Karpas-422 (cell line): ENCODE results near the gene PLXNA1. TPM values are rescaled to one million over a fixed set of nuclear protein-coding genes. Genes with fewer than 3 reads are reported as not detected.

ENCODE experiments used
- DNase-seq: peaks from one replicate; pipeline ENCODE4 v3.0.0-alpha.2; 2015
- H2AFZ ChIP-seq: fragments of 200-600 bp; sonication (generic); 2 replicates; pipeline ENCODE4 v1.6.1; 2014; ENCODE audit warnings: antibody characterized with exemption, low read length, mixed read lengths
- H3K27ac ChIP-seq: fragments of 200-600 bp; sonication (generic); 2 replicates; pipeline ENCODE4 v1.5.1; 2014; ENCODE audit warnings: mild to moderate bottlenecking, low read length, moderate library complexity
- H3K27me3 ChIP-seq: fragments of 200-600 bp; sonication (generic); 2 replicates; pipeline ENCODE4 v1.6.1; 2014; ENCODE audit warnings: low read length, mixed read lengths
- H3K36me3 ChIP-seq: fragments of 200-600 bp; sonication (generic); 2 replicates; pipeline ENCODE4 v1.6.1; 2014; ENCODE audit warnings: low read length, mixed read lengths; ENCODE audit not compliant: insufficient read depth
- H3K4me1 ChIP-seq: fragments of 200-600 bp; sonication (generic); 2 replicates; pipeline ENCODE4 v1.6.1; 2014; ENCODE audit warnings: mild to moderate bottlenecking, low read length, mixed read lengths
- H3K4me2 ChIP-seq: fragments of 200-600 bp; sonication (generic); 2 replicates; pipeline ENCODE4 v1.6.1; 2014; ENCODE audit warnings: low read length, low read depth, mild to moderate bottlenecking; ENCODE audit not compliant: poor library complexity, severe bottlenecking
- H3K4me3 ChIP-seq: fragments of 200-600 bp; sonication (generic); 2 replicates; pipeline ENCODE4 v1.5.1; 2014; ENCODE audit warnings: mild to moderate bottlenecking, antibody characterized with exemption, low read length, mixed read lengths
- H3K79me2 ChIP-seq: fragments of 200-600 bp; sonication (generic); 2 replicates; pipeline ENCODE4 v1.6.1; 2014; ENCODE audit warnings: mild to moderate bottlenecking, low read length, mixed read lengths
- H3K9ac ChIP-seq: fragments of 200-600 bp; sonication (generic); 2 replicates; pipeline ENCODE4 v1.6.0; 2014; ENCODE audit warnings: low read length
- H3K9me2 ChIP-seq: fragments of 200-600 bp; sonication (generic), shearing (Covaris generic); replicated peaks from 2 replicates; pipeline ENCODE4 v1.6.0; 2014; ENCODE audit warnings: mild to moderate bottlenecking, low read length, moderate library complexity; ENCODE audit not compliant: insufficient read depth
- H3K9me3 ChIP-seq: fragments of 300-700, 200-600 bp; sonication (generic); 2 replicates; pipeline ENCODE4 v1.6.1; 2014; ENCODE audit warnings: low read length, mixed read lengths
- H4K20me1 ChIP-seq: fragments of 200-600 bp; sonication (generic); 2 replicates; pipeline ENCODE4 v1.6.1; 2014; ENCODE audit warnings: mild to moderate bottlenecking, antibody characterized with exemption, low read length, low read depth; ENCODE audit not compliant: insufficient read depth
- total RNA-seq: library from RNA; depleted of rRNA; stranded (reverse); fragments of >200 nt; shearing (Covaris generic); gene quantifications from 2 replicates; pipeline ENCODE4 v1.2.3, GENCODE V29; 2014; ENCODE audit warnings: low replicate concordance

Gene PLXNA1
- total RNA-seq, 1 experiment from 2014 or later, result 7.5 TPM

DNA sequence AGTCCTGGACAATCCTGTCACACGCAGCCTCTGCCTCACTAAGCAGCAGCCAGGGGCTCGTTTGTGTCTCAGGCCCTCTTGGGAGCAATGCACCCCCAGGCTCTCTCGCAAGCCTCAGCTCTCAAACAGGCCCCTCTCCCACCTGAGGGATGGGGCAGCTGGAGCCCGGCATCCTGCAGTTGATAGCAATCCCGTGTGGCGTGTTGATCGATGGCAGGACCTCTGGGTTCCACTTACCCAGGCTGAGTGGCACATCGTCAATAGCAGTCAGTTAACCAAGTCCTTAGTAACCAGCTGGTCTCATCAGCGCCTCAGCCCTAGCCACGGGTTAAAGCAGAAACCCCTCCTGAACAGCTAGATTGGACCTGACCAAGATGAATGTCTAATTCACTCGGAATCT, 36.5 kb upstream of the PLXNA1 start:
- Histone ChIP-seq H3K36me3 (no peaks in the 10 kb centered on the region), H3K79me2 (no peaks in the 10 kb centered on the region), H3K27ac (no peak overlapping the region), H3K27me3 (no peaks in the 10 kb centered on the region), H2AFZ (no peak overlapping the region), H3K4me2 (no peak overlapping the region), H3K9ac (no peak overlapping the region), H3K4me1 (no peaks in the 10 kb centered on the region), H3K9me3 (no peaks in the 10 kb centered on the region), H3K4me3 (no peak overlapping the region), H3K9me2 (no peaks in the 10 kb centered on the region), H4K20me1 (0 out of 2 replicates have a peak, but pooled peaks cover 15% of the 10 kb centered on the region)
- no peak for DNase-seq

DNA sequence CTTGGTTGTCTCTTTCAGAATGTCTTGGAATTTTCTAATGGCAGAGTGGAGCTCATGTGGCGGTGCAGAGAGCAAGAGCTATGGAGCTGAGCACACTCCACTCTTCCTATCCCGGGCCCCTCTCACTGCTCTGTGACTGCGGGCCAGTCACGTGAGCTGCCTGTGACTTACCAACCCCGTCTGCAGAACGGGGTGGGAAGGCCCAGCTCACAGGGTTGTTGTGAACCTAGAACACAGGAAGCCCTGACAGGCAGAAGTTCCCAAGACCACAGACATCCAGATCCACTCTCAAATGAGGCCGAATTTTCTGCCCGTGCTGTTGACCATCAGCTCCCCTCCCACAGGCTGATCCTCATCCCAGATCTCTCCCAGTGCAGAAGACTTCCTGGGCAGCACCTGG, 35.5 kb upstream of the PLXNA1 start:
- no peak overlapping the region for H3K4me3 ChIP-seq
- H3K27ac ChIP-seq, result no peak overlapping the region

DNA sequence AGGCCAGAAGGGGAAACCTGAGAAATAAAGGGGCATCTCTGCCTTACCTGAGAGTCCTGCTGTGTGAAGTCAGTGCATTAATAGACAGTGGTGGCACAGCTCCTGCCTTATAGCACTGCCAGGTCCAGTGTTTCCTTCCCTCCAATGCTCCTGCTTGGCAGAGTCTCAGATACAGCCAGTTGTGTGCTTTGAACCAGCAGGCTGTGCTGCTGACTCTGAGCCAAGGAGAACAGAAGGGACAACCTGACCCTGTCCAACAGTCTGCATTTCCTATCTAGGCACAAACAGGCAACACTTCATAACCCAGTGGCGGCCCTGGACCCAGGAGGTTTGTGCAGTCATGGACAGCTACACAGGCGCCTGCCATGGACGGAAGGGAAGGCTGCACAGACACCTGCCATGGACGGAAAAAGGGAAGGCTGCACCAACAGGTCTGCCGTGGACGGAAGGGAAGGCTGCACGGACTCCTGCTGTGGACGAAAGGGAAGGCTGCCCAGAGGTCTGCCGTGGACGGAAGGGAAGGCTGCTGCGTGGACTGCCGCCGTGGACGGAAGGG, 33.9 kb upstream of the PLXNA1 start:
- no peak for DNase-seq
- H3K36me3 ChIP-seq, result no peaks in the 10 kb centered on the region
- 0 out of 2 replicates have a peak, but pooled peaks cover 7% of the 10 kb centered on the region for H4K20me1 ChIP-seq
- no peaks in the 10 kb centered on the region for H3K4me1 ChIP-seq
- no peaks in the 10 kb centered on the region for H3K27me3 ChIP-seq
- H3K4me2 ChIP-seq, result no peak overlapping the region
- no peaks in the 10 kb centered on the region for H3K9me3 ChIP-seq
- H3K9me2 ChIP-seq, result no peaks in the 10 kb centered on the region
- no peak overlapping the region for H3K9ac ChIP-seq
- no peak overlapping the region for H3K4me3 ChIP-seq
- no peak overlapping the region for H2AFZ ChIP-seq
- H3K79me2 ChIP-seq, result no peaks in the 10 kb centered on the region
- no peak overlapping the region for H3K27ac ChIP-seq

More for the DNA sequence above, 35.5 kb upstream of the PLXNA1 start:
- H3K9me2 ChIP-seq, result no peaks in the 10 kb centered on the region
- no peaks in the 10 kb centered on the region for H3K79me2 ChIP-seq
- no peaks in the 10 kb centered on the region for H3K27me3 ChIP-seq
- H4K20me1 ChIP-seq, result 0 out of 2 replicates have a peak, but pooled peaks cover 11% of the 10 kb centered on the region
- H2AFZ ChIP-seq, result no peak overlapping the region
- no peak for DNase-seq
- H3K9ac ChIP-seq, result no peak overlapping the region
- no peaks in the 10 kb centered on the region for H3K9me3 ChIP-seq
- H3K4me1 ChIP-seq, result no peaks in the 10 kb centered on the region
- no peaks in the 10 kb centered on the region for H3K36me3 ChIP-seq
- no peak overlapping the region for H3K4me2 ChIP-seq

DNA sequence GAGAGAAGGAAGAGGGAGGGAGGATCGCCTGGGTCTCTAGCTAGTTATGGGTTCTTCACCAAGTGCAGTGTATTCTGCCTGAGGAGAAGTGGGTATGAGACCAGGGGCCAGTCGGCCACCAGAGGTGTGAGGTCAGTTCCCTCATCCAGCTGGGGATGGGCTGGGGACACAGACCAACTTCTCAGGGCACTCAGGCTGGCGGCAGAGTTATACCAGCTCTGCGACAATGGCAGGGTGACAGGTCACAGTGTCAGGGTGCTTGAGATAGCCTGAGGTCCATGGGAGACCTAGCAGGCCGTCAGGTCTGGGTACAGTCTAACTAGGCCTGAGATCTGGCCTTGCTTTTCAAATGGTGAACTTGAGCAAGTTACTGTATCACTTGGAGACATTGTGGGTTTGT, 31.4 kb upstream of the PLXNA1 start:
- no peak overlapping the region for H3K9ac ChIP-seq
- no peak overlapping the region for H3K4me3 ChIP-seq
- no peak overlapping the region for H2AFZ ChIP-seq
- H3K27ac ChIP-seq, result no peak overlapping the region
- no peaks in the 10 kb centered on the region for H3K27me3 ChIP-seq
- no peaks in the 10 kb centered on the region for H3K9me2 ChIP-seq
- H3K4me1 ChIP-seq, result peaks cover 10% of the 10 kb centered on the region; the same call in 1 of the 2 replicates
- H4K20me1 ChIP-seq, result 0 out of 2 replicates have a peak, but pooled peaks cover 11% of the 10 kb centered on the region
- no peak overlapping the region for H3K4me2 ChIP-seq
- no peaks in the 10 kb centered on the region for H3K9me3 ChIP-seq
- no peak for DNase-seq
- no peaks in the 10 kb centered on the region for H3K79me2 ChIP-seq
- H3K36me3 ChIP-seq, result no peaks in the 10 kb centered on the region

DNA sequence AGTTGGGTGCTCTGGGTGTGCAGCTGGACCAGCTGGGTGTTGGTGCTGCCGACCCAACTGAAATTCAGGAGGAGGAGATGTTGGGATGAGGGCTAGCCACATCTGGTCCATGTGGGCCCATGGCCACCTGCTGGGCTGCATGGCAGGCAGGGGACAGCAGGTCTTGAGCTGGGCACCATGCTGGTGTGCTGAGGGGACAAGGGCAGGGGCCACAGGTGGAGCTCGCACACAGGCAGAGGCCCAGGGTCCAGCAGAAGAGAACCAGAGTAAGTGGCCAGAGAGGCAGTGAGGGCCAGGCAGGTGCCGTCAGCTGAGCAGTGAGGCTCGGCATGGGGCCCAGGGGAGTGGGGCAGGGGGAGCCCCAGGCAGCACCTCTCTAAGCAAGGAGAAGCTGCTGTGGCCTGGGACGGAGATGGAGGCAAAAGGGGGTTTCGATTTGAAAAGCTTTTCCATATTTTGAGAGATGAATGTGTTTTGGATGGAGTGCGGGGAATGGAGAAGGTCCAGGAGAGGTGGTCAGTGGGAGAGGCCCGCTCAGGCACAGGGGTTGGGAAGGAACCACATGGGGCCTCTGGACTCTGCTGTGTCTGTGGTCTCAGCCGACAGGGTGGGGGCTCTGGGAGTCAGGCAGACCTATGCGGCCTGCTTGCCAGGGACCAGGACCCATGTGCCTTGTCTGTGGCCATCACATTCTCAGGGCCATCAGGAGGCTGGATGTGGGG, 30.5 kb upstream of the PLXNA1 start:
- no peaks in the 10 kb centered on the region for H3K27me3 ChIP-seq
- DNase-seq, result no peak

DNA sequence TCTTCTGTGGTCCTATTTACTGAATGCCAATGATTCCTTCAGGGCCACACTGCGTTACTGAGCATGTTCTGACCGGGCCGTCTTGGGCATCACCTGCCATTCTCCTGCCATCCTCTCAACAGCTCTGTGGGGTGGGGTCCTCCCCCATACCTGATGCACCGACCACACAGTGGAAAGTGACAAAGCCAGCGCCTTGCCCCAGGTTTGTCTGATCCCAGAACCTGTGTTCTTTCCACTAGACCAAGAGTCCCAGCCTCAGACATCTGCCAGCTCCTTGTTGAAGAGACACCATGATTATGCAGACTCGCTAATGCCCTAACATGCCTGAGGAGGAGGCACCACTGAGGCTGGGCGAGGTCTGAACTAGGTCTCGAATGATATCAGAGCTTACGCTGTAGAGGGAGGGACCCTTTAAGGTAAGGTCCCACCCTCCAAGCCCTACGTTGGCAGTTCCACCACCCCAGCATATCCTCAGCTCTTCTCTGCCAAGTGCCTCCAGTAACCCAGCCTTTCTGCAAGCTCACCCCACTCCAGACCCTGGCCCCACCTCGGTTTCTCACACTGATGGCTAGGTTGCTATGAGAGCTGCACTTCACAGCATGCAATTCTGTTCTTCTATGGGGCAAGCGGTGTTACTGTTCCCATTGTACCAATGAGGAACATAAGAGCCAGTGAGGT, 29.8 kb upstream of the PLXNA1 start:
- Histone ChIP-seq H3K9me3 (no peaks in the 10 kb centered on the region), H3K9me2 (no peaks in the 10 kb centered on the region), H3K4me1 (peaks cover 10% of the 10 kb centered on the region; the same call in 1 of the 2 replicates), H3K36me3 (no peaks in the 10 kb centered on the region), H3K9ac (no peak overlapping the region), H3K4me3 (no peak overlapping the region), H3K4me2 (no peak overlapping the region), H2AFZ (no peak overlapping the region), H3K27me3 (no peaks in the 10 kb centered on the region), H3K27ac (no peak overlapping the region), H3K79me2 (no peaks in the 10 kb centered on the region), H4K20me1 (0 out of 2 replicates have a peak, but pooled peaks cover 10% of the 10 kb centered on the region)
- DNase-seq, result no peak

More for the DNA sequence above, 30.5 kb upstream of the PLXNA1 start:
- Histone ChIP-seq H3K4me2 (no peak overlapping the region), H3K27ac (no peak overlapping the region), H4K20me1 (0 out of 2 replicates have a peak, but pooled peaks cover 10% of the 10 kb centered on the region), H3K9me3 (no peaks in the 10 kb centered on the region), H3K36me3 (no peaks in the 10 kb centered on the region), H3K9ac (no peak overlapping the region), H3K4me1 (peaks cover 10% of the 10 kb centered on the region; the same call in 1 of the 2 replicates), H2AFZ (no peak overlapping the region), H3K9me2 (no peaks in the 10 kb centered on the region), H3K4me3 (no peak overlapping the region), H3K79me2 (no peaks in the 10 kb centered on the region)

DNA sequence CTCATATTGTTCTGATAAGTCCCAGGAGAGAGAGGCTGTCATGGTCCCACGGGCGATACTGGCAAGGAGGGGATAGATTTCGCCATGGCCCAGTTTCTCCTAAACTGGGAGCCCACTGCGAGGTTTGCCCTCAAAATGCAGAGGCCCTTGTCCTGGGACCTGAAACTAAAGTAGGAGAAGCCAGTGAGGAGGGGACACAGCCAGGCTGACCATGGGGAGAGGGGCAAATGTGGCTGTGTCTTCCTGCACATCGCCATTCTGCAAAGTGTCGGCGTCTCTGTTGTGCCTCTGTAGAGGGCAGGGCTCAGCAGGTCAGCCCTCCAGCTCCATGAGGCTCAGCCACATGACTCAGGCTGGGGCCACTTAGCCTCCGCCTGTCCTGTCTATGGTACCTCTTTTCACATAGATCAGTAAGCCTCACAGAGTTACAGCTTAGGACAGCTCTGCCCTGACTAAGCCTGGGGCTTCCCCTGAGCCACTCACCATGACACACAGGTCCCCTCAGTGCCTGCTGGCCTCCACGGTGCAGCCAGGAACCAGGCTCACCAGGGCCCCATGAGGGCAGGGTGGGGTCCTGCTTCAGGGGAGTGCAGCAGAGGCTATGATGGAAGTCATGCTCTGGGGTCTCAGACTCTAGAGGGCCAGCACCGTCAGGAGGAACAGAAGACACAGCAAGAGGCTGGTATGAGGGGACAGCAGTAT, 28.6 kb upstream of the PLXNA1 start:
- Histone ChIP-seq H3K27me3 (no peaks in the 10 kb centered on the region), H3K4me2 (no peak overlapping the region), H3K27ac (no peak overlapping the region), H4K20me1 (0 out of 2 replicates have a peak, but pooled peaks cover 10% of the 10 kb centered on the region), H3K9ac (no peak overlapping the region), H3K9me3 (no peaks in the 10 kb centered on the region), H3K4me1 (peaks cover 10% of the 10 kb centered on the region; the same call in 1 of the 2 replicates), H2AFZ (no peak overlapping the region), H3K79me2 (no peaks in the 10 kb centered on the region), H3K9me2 (no peaks in the 10 kb centered on the region), H3K4me3 (no peak overlapping the region), H3K36me3 (no peaks in the 10 kb centered on the region)
- DNase-seq, result no peak
